CD4-positive, alpha-beta T cell (primary cell): ENCODE measurements around the gene CYBRD1. TPM values are rescaled to one million over a fixed set of nuclear protein-coding genes. Genes with fewer than 3 reads are reported as not detected.

Experiments
- ATAC-seq: fragments of 200-7000 bp; cut with Tn5 transposase; one replicate; pipeline ENCODE4 v1.10.0; 2022; ENCODE audit warnings: mild to moderate bottlenecking; ENCODE audit not compliant: poor library complexity
- CTCF ChIA-PET: fragments of 350-600 bp; sonication (Branson Sonifier 250); formaldehyde crosslinking; loops from one replicate; lab custom pipeline; 2021; ENCODE audit warnings: antibody characterized with exemption, inconsistent platforms; lab: Charles Lee
- POLR2A ChIA-PET: fragments of 350-600 bp; sonication (Branson Sonifier 250); formaldehyde crosslinking; loops from one replicate; lab custom pipeline; 2021; ENCODE audit warnings: antibody characterized with exemption, inconsistent platforms; lab: Charles Lee
- DNase-seq, 14 experiments: peaks; one replicate each; pipeline ENCODE4 v3.0.0-alpha.2; 2013 to 2020; ENCODE audit warnings: mixed read lengths in 2 of 14
- H3K27ac ChIP-seq, 2 donors: one replicate each; pipeline versions ENCODE4 v1.5.1 to v1.7.0; 2013; ENCODE audit warnings: low read length in 2 of 2, low read depth in 1 of 2, mild to moderate bottlenecking in 1 of 2
- H3K27me3 ChIP-seq, 2 experiments: 1 replicate in 1 of 2; 2 replicates in 1 of 2; pipeline versions ENCODE4 v1.6.1 to v1.7.0; 2013; ENCODE audit warnings: low read length in 2 of 2, control low read depth in 1 of 2, mild to moderate bottlenecking in 1 of 2, moderate library complexity in 1 of 2; ENCODE audit not compliant: insufficient read depth in 2 of 2, control insufficient read depth in 1 of 2
- H3K36me3 ChIP-seq: one replicate; pipeline ENCODE4 v1.6.1; 2013; ENCODE audit warnings: low read length, control low read depth; ENCODE audit not compliant: insufficient read depth
- H3K4me1 ChIP-seq: one replicate; pipeline ENCODE4 v1.6.1; 2013; ENCODE audit warnings: low read length, control low read depth; ENCODE audit not compliant: insufficient read depth
- H3K4me3 ChIP-seq: one replicate; pipeline ENCODE4 v1.5.1; 2013; ENCODE audit warnings: mild to moderate bottlenecking, low read length, moderate library complexity
- H3K9me3 ChIP-seq, 2 experiments: 1 replicate in 1 of 2; 2 replicates in 1 of 2; pipeline versions ENCODE4 v1.6.1 to v1.7.0; 2013; ENCODE audit warnings: low read length in 2 of 2, mild to moderate bottlenecking in 2 of 2, control low read depth in 1 of 2, moderate library complexity in 1 of 2; ENCODE audit not compliant: control insufficient read depth in 1 of 2, insufficient read depth in 1 of 2
- H3K27ac Mint-ChIP-seq: one replicate; pipeline ENCODE4 v1.8.0; 2020; ENCODE audit warnings: mixed read lengths
- H3K27me3 Mint-ChIP-seq: one replicate; pipeline ENCODE4 v1.8.0; 2021; ENCODE audit warnings: mixed read lengths
- H3K36me3 Mint-ChIP-seq: one replicate; pipeline ENCODE4 v1.8.0; 2021; ENCODE audit warnings: low read depth, mixed read lengths
- H3K4me1 Mint-ChIP-seq: one replicate; pipeline ENCODE4 v1.8.0; 2021; ENCODE audit warnings: low read depth, mixed read lengths
- H3K4me3 Mint-ChIP-seq: one replicate; pipeline ENCODE4 v1.8.0; 2020; ENCODE audit warnings: mild to moderate bottlenecking, mixed read lengths
- H3K9me3 Mint-ChIP-seq: one replicate; pipeline ENCODE4 v1.8.0; 2020; ENCODE audit warnings: mixed read lengths
- CTCF ChIP-seq: fragments of 200-600 bp; IDR thresholded peaks from one replicate; pipeline ENCODE4 v1.8.0; 2022; ENCODE audit warnings: antibody characterized with exemption, mild to moderate bottlenecking
- intact Hi-C, 2 experiments: fragments of 100-400 bp; cut with DNase I in 1 of 2; cut with micrococcal nuclease in 1 of 2; formaldehyde crosslinking; loops; one replicate each; pipeline versions ENCODE4 v1.15.1 to v1.9.0; 2023 to 2025; cut with DNase I, micrococcal nuclease
- total RNA-seq, 174 experiments: library from RNA in 2 of 174; stranded (reverse) in 2 of 174; gene quantifications; one replicate each; pipeline ENCODE4 v1.2.3 and lab custom pipeline; 2021 to 2026

CYBRD1 gene
- total RNA-seq, 2 experiments from 2014 or later, result 0.27 to 0.45 TPM

- no peaks in the 10 kb centered on the region for H3K36me3 ChIP-seq
- no peak for ATAC-seq
- peaks cover 0 to 4% of the 10 kb centered on the region in 2 experiments for H3K9me3 ChIP-seq
- peaks cover 4 to 5% of the 10 kb centered on the region in 2 experiments for H3K27me3 ChIP-seq
- no peak overlapping the region for H3K4me3 ChIP-seq
- peaks cover 14% of the 10 kb centered on the region for H3K27me3 Mint-ChIP-seq
- H3K4me1 Mint-ChIP-seq, result no peaks in the 10 kb centered on the region
- no peak for DNase-seq
- no peak overlapping the region for H3K27ac ChIP-seq
- ChIA-PET POLR2A (no interaction called here), CTCF (interaction anchor here (0.5 to 1.4 kb wide), 3 partner anchors 9 to 114 kb away, joined by 3 to 4 read pairs (median 4); no protein-coding TSS in a partner anchor)
- H3K9me3 Mint-ChIP-seq, result no peaks in the 10 kb centered on the region
- H3K36me3 Mint-ChIP-seq, result no peaks in the 10 kb centered on the region
- no peak overlapping the region for H3K4me3 Mint-ChIP-seq
- no peaks in the 10 kb centered on the region for H3K4me1 ChIP-seq
- no peak for TF ChIP-seq CTCF
- intact Hi-C loops, result no loop called here
- no peak overlapping the region for H3K27ac Mint-ChIP-seq
Measured at GRCh38 chr2:171590116-171590515, 67.8 kb downstream of the CYBRD1 start.

DNA sequence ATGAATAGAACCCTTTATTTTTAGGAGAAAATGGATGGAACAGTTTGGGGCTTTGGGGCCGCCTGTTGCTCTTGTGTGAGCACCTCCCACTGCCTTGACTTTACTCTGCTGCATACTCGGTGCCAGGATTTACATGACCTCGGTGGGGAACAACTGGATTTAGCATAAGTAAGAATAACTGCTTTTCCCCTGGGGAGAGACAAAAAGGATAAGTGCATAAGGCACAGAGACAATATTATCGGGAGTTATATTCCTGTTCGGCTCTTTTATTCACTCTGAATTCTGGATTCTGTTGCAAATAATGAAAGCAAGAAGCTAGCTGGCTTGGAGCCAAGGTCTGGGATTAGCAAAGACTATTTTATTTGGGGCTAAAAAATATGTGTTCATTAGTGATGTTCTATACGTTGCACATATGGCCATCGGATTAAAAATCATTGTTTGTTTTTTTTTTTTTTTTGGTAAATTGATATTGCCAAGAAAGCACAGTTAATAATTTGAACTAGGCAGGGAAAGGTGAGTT, 69.8 kb downstream of the CYBRD1 start:
- no peaks in the 10 kb centered on the region for H3K36me3 Mint-ChIP-seq
- no peak for TF ChIP-seq CTCF
- peaks cover 0 to 4% of the 10 kb centered on the region in 2 experiments for H3K9me3 ChIP-seq
- no peak for DNase-seq
- no peaks in the 10 kb centered on the region for H3K36me3 ChIP-seq
- H3K4me3 Mint-ChIP-seq, result no peak overlapping the region
- H3K4me1 Mint-ChIP-seq, result no peaks in the 10 kb centered on the region
- H3K4me3 ChIP-seq, result no peak overlapping the region
- peaks cover 0 to 3% of the 10 kb centered on the region in 2 experiments for H3K27me3 ChIP-seq
- no peak overlapping the region for H3K27ac ChIP-seq
- H3K4me1 ChIP-seq, result no peaks in the 10 kb centered on the region
- ChIA-PET CTCF (no interaction called here), POLR2A (no interaction called here)
- ATAC-seq, result no peak
- no peaks in the 10 kb centered on the region for H3K9me3 Mint-ChIP-seq
- intact Hi-C loops, result no loop called here
- H3K27me3 Mint-ChIP-seq, result peaks cover 14% of the 10 kb centered on the region
- no peak overlapping the region for H3K27ac Mint-ChIP-seq

GRCh38 chr2:171595456-171595855, 73.2 kb downstream of the CYBRD1 start:
- no peak for TF ChIP-seq CTCF
- ChIA-PET POLR2A (no interaction called here), CTCF (no interaction called here)
- intact Hi-C loops, result loop anchor here in 1 of 2 experiments (5.0 kb wide), 2 partner anchors 512 to 872 kb away; no protein-coding TSS in a partner anchor
- no peak for ATAC-seq
- Histone ChIP-seq H3K36me3 (no peaks in the 10 kb centered on the region), H3K9me3 (no peaks in the 10 kb centered on the region), H3K4me3 (no peak overlapping the region), H3K27me3 (peaks cover 0 to 3% of the 10 kb centered on the region in 2 experiments), H3K27ac (no peak overlapping the region), H3K4me1 (no peaks in the 10 kb centered on the region)
- Mint-ChIP-seq H3K27me3 (peaks cover 11% of the 10 kb centered on the region), H3K4me1 (peaks cover 6% of the 10 kb centered on the region), H3K36me3 (no peaks in the 10 kb centered on the region), H3K4me3 (no peak overlapping the region), H3K27ac (no peak overlapping the region), H3K9me3 (no peaks in the 10 kb centered on the region)
- no peak for DNase-seq
